Activated CD8-positive, alpha-beta memory T cell treated with anti-CD3 and anti-CD28 coated beads for 36 hours (primary cell): Measurements from ENCODE around the gene SUGCT. TPM values are rescaled to one million over a fixed set of nuclear protein-coding genes. Genes with fewer than 3 reads are reported as not detected.

ENCODE experiments used
- total RNA-seq, 2 experiments: library from RNA; stranded (reverse); gene quantifications; one replicate each; pipeline ENCODE4 v1.2.3, GENCODE V29; 2021

SUGCT gene
- total RNA-seq, 2 experiments from 2014 or later, result 1.1 to 1.3 TPM

Other genes starting within 250 kb of the SUGCT start
- gene CDK13, start 184.7 kb upstream of the SUGCT start, total RNA-seq, result 10 to 100 TPM; 35.6 to 38.1 TPM
- 10 to 100 TPM; 35.2 to 38.5 TPM for gene MPLKIP, start 383 bp upstream of the SUGCT start, total RNA-seq